DND-41 (cell line): ENCODE data around the gene GALNT18.

Experiments
- CTCF ChIP-seq: IDR thresholded peaks from 2 replicates; pipeline ENCODE4 v1.5.1; 2012; ENCODE audit warnings: borderline replicate concordance, low read length, moderate library complexity, mild to moderate bottlenecking; ENCODE audit not compliant: poor library complexity, severe bottlenecking; ENCODE audit errors: extremely low read depth
- EZH2 ChIP-seq: IDR thresholded peaks from 3 replicates; pipeline ENCODE4 v1.6.1; 2012; ENCODE audit warnings: borderline replicate concordance, low read depth, mild to moderate bottlenecking, moderate library complexity, low read length, inconsistent platforms; ENCODE audit not compliant: severe bottlenecking

- TF ChIP-seq CTCF, result no peak
- TF ChIP-seq EZH2, result no peak
Measured at GRCh38 chr11:11320825-11321224, 301.0 kb downstream of the GALNT18 start.
